Uterus (tissue), 4 donors: ENCODE data around the gene PRKG1. TPM values are rescaled to one million over a fixed set of nuclear protein-coding genes. Genes with fewer than 3 reads are reported as not detected.

Experiments
- DNase-seq, 2 donors: peaks; one replicate each; pipeline ENCODE4 v3.0.0-alpha.2; 2019 to 2020
- H3K27ac ChIP-seq, 2 donors: fragments of 200-600 bp; sonication (generic); 1 replicate in 1 of 2; 2 replicates in 1 of 2; pipeline ENCODE4 v1.5.1; 2016 to 2018
- H3K27me3 ChIP-seq, 2 donors: fragments of 200-600 bp; sonication (generic); one replicate each; pipeline ENCODE4 v1.5.1; 2018 to 2019; ENCODE audit warnings: control low read depth in 1 of 2
- H3K36me3 ChIP-seq, 2 donors: fragments of 200-600 bp; sonication (generic); one replicate each; pipeline ENCODE4 v1.5.1; 2019; ENCODE audit warnings: control low read depth in 1 of 2
- H3K4me1 ChIP-seq, 2 donors: fragments of 200-600 bp; sonication (generic); one replicate each; pipeline ENCODE4 v1.5.1; 2018 to 2019; ENCODE audit warnings: control low read depth in 1 of 2
- H3K4me3 ChIP-seq, 2 donors: fragments of 200-600 bp; sonication (generic); 1 replicate in 1 of 2; 2 replicates in 1 of 2; pipeline ENCODE4 v1.5.1; 2018 to 2019; ENCODE audit warnings: mild to moderate bottlenecking in 1 of 2
- H3K9me3 ChIP-seq, 2 donors: fragments of 200-600 bp; sonication (generic); one replicate each; pipeline ENCODE4 v1.5.1; 2019; ENCODE audit warnings: control low read depth in 1 of 2
- CTCF ChIP-seq, 4 experiments: fragments of 200-600 bp in 2 of 4; fragments of 450-650 bp in 2 of 4; sonication (generic) in 2 of 4; IDR thresholded peaks; one replicate each; pipeline ENCODE4 v1.5.1; 2016 to 2019; ENCODE audit warnings: antibody characterized with exemption in 4 of 4, mild to moderate bottlenecking in 2 of 4, moderate library complexity in 1 of 4
- POLR2A ChIP-seq, 2 donors: fragments of 450-650 bp; IDR thresholded peaks; one replicate each; pipeline ENCODE4 v1.6.1; 2016; ENCODE audit warnings: antibody characterized with exemption in 2 of 2, mild to moderate bottlenecking in 1 of 2, moderate library complexity in 1 of 2
- intact Hi-C: fragments of 100-400 bp; cut with DNase I; formaldehyde crosslinking; loops from one replicate; pipeline ENCODE4 v1.15.1; 2023; ENCODE audit warnings: low total_unique reads
- total RNA-seq, 4 donors: library from RNA; depleted of rRNA in 3 of 4; stranded (reverse); fragments of >200 nt in 3 of 4; gene quantifications; one replicate each; pipeline versions ENCODE4 v1.1.0 to v1.2.4, GENCODE V29; 2014 to 2023
- donor health status: DM: yes; HTN: yes; CAD: no.

PRKG1 gene
- total RNA-seq, 4 donors from 2014 or later = 32.4 to 136 (median 69.6) TPM

GRCh38 chr10:51915031-51915542, 840.8 kb downstream of the PRKG1 start:
- no peak for TF ChIP-seq POLR2A (IDR thresholded peaks at IDR 0.05)
- no peak for TF ChIP-seq CTCF (IDR thresholded peaks at IDR 0.05)
- intact Hi-C loops = no loop called here
- H3K4me3 ChIP-seq = no peak overlapping the region
- H3K4me1 ChIP-seq = peaks cover 0 to 4% of the 10 kb centered on the region in 2 donors
- peak overlapping the region in 1 of 2 donors; percentile 59 for H3K27ac ChIP-seq
- no peak for DNase-seq
- no peaks in the 10 kb centered on the region for H3K9me3 ChIP-seq
- no peaks in the 10 kb centered on the region for H3K36me3 ChIP-seq
- H3K27me3 ChIP-seq = no peaks in the 10 kb centered on the region

- no peak overlapping the region for H3K4me3 ChIP-seq
Observed at GRCh38 chr10:51918440-51918839, 844.2 kb downstream of the PRKG1 start.

GRCh38 chr10:51918884-51919325, 844.6 kb downstream of the PRKG1 start:
- TF ChIP-seq CTCF (IDR thresholded peaks at IDR 0.05) (no peak), POLR2A (IDR thresholded peaks at IDR 0.05) (no peak)
- Histone ChIP-seq H3K9me3 (no peaks in the 10 kb centered on the region), H3K27ac (no peak overlapping the region), H3K4me1 (peaks cover 0 to 4% of the 10 kb centered on the region in 2 donors), H3K4me3 (no peak overlapping the region), H3K36me3 (no peaks in the 10 kb centered on the region), H3K27me3 (no peaks in the 10 kb centered on the region)
- DNase-seq = no peak
- intact Hi-C loops = no loop called here

More at GRCh38 chr10:51918440-51918839, 844.2 kb downstream of the PRKG1 start:
- Histone ChIP-seq H3K27ac (no peak overlapping the region), H3K9me3 (no peaks in the 10 kb centered on the region), H3K27me3 (no peaks in the 10 kb centered on the region), H3K4me1 (peaks cover 0 to 4% of the 10 kb centered on the region in 2 donors), H3K36me3 (no peaks in the 10 kb centered on the region)
- intact Hi-C loops = no loop called here
- no peak for DNase-seq
- TF ChIP-seq CTCF (IDR thresholded peaks at IDR 0.05) (no peak), POLR2A (IDR thresholded peaks at IDR 0.05) (no peak)

- TF ChIP-seq POLR2A (IDR thresholded peaks at IDR 0.05) (no peak), CTCF (IDR thresholded peaks at IDR 0.05) (no peak)
- no peak overlapping the region for H3K4me3 ChIP-seq
- no peaks in the 10 kb centered on the region for H3K27me3 ChIP-seq
- no peak overlapping the region for H3K27ac ChIP-seq
- no peaks in the 10 kb centered on the region for H3K36me3 ChIP-seq
- H3K9me3 ChIP-seq = no peaks in the 10 kb centered on the region
- intact Hi-C loops = no loop called here
- DNase-seq = no peak
- H3K4me1 ChIP-seq = peaks cover 0 to 2% of the 10 kb centered on the region in 2 donors
Observed at GRCh38 chr10:51920672-51921071, 846.4 kb downstream of the PRKG1 start.

GRCh38 chr10:51924359-51924758, 850.1 kb downstream of the PRKG1 start:
- intact Hi-C loops = no loop called here
- TF ChIP-seq CTCF (IDR thresholded peaks at IDR 0.05) (no peak), POLR2A (IDR thresholded peaks at IDR 0.05) (no peak)
- H3K27me3 ChIP-seq = no peaks in the 10 kb centered on the region
- no peak overlapping the region for H3K27ac ChIP-seq
- H3K4me3 ChIP-seq = no peak overlapping the region
- H3K4me1 ChIP-seq = no peaks in the 10 kb centered on the region
- H3K36me3 ChIP-seq = no peaks in the 10 kb centered on the region
- H3K9me3 ChIP-seq = no peaks in the 10 kb centered on the region
- no peak for DNase-seq
